ENCODE results near the gene POTEG. TPM values are rescaled to one million over a fixed set of nuclear protein-coding genes. Genes with fewer than 3 reads are reported as not detected.
"Not testable (repeated sequence)": the region's sequence is repeated elsewhere in the genome, so short reads cannot be mapped to it uniquely, and the experiment has no call there.

Gene POTEG
- polyA plus RNA-seq (ENCODE audit: low read depth in 6 of 6), result not detected

- H3K27me3 Mint-ChIP-seq; H3K4me3 Mint-ChIP-seq; ATAC-seq (ENCODE audit: low read depth in 2 of 2); H3K4me1 Mint-ChIP-seq; H3K9me3 Mint-ChIP-seq; H3K36me3 Mint-ChIP-seq; H3K27ac Mint-ChIP-seq; DNase-seq: not testable (repeated sequence)
Observed at GRCh38 chr14:19434241-19434640, at the start of gene POTEG. TSS of gene POTEG (minus strand) at chr14:19434341. CDS start at chr14:19434289, 52 bp downstream.

- not testable (repeated sequence) for H3K9me3 Mint-ChIP-seq; DNase-seq; H3K4me1 Mint-ChIP-seq; H3K27ac Mint-ChIP-seq; H3K27me3 Mint-ChIP-seq; H3K4me3 Mint-ChIP-seq; ATAC-seq (ENCODE audit: low read depth in 2 of 2); H3K36me3 Mint-ChIP-seq
Observed at GRCh38 chr14:19482093-19482492, 48.0 kb upstream of the POTEG start.

- H3K4me3 Mint-ChIP-seq; H3K9me3 Mint-ChIP-seq; H3K27me3 Mint-ChIP-seq; H3K27ac Mint-ChIP-seq; H3K36me3 Mint-ChIP-seq; ATAC-seq (ENCODE audit: low read depth in 2 of 2); DNase-seq; H3K4me1 Mint-ChIP-seq: not testable (repeated sequence)
Observed at GRCh38 chr14:19481421-19481820, 47.3 kb upstream of the POTEG start.

- ATAC-seq (ENCODE audit: low read depth in 2 of 2); H3K36me3 Mint-ChIP-seq; H3K4me1 Mint-ChIP-seq; H3K9me3 Mint-ChIP-seq; H3K27ac Mint-ChIP-seq; H3K27me3 Mint-ChIP-seq; H3K4me3 Mint-ChIP-seq; DNase-seq: not testable (repeated sequence)
Observed at GRCh38 chr14:19480491-19480890, 46.4 kb upstream of the POTEG start.

GRCh38 chr14:19445761-19446160 lies 11.6 kb upstream of the POTEG start:
- not testable (repeated sequence) for DNase-seq; ATAC-seq (ENCODE audit: low read depth in 2 of 2); H3K27me3 Mint-ChIP-seq; H3K4me3 Mint-ChIP-seq; H3K9me3 Mint-ChIP-seq; H3K4me1 Mint-ChIP-seq; H3K27ac Mint-ChIP-seq; H3K36me3 Mint-ChIP-seq

GRCh38 chr14:19439826-19440225 lies 5.7 kb upstream of the POTEG start:
- H3K36me3 Mint-ChIP-seq; H3K4me3 Mint-ChIP-seq; ATAC-seq (ENCODE audit: low read depth in 2 of 2); H3K9me3 Mint-ChIP-seq; H3K4me1 Mint-ChIP-seq; H3K27me3 Mint-ChIP-seq; DNase-seq; H3K27ac Mint-ChIP-seq: not testable (repeated sequence)

GRCh38 chr14:19439219-19439618 lies 5.1 kb upstream of the POTEG start:
- not testable (repeated sequence) for DNase-seq; H3K27ac Mint-ChIP-seq; ATAC-seq (ENCODE audit: low read depth in 2 of 2); H3K36me3 Mint-ChIP-seq; H3K27me3 Mint-ChIP-seq; H3K4me3 Mint-ChIP-seq; H3K9me3 Mint-ChIP-seq; H3K4me1 Mint-ChIP-seq

- not testable (repeated sequence) for DNase-seq; H3K4me1 Mint-ChIP-seq; H3K27ac Mint-ChIP-seq; H3K36me3 Mint-ChIP-seq; H3K27me3 Mint-ChIP-seq; H3K9me3 Mint-ChIP-seq; ATAC-seq (ENCODE audit: low read depth in 2 of 2); H3K4me3 Mint-ChIP-seq
Observed at GRCh38 chr14:19437126-19437443, 2.9 kb upstream of the POTEG start.

- not testable (repeated sequence) for DNase-seq; H3K4me3 Mint-ChIP-seq; H3K27me3 Mint-ChIP-seq; H3K9me3 Mint-ChIP-seq; H3K36me3 Mint-ChIP-seq; H3K27ac Mint-ChIP-seq; ATAC-seq (ENCODE audit: low read depth in 2 of 2); H3K4me1 Mint-ChIP-seq
Observed at GRCh38 chr14:19436311-19437125, 2.4 kb upstream of the POTEG start.

GRCh38 chr14:19435852-19436251 lies 1.7 kb upstream of the POTEG start:
- not testable (repeated sequence) for H3K4me3 Mint-ChIP-seq; H3K36me3 Mint-ChIP-seq; ATAC-seq (ENCODE audit: low read depth in 2 of 2); H3K27ac Mint-ChIP-seq; H3K4me1 Mint-ChIP-seq; DNase-seq; H3K9me3 Mint-ChIP-seq; H3K27me3 Mint-ChIP-seq

GRCh38 chr14:19434891-19435290 lies 750 bp upstream of the POTEG start:
- not testable (repeated sequence) for ATAC-seq (ENCODE audit: low read depth in 2 of 2)

GRCh38 chr14:19433765-19434164 lies 376 bp downstream of the POTEG start:
- not testable (repeated sequence) for DNase-seq; H3K27me3 Mint-ChIP-seq; H3K27ac Mint-ChIP-seq; H3K36me3 Mint-ChIP-seq; H3K9me3 Mint-ChIP-seq; ATAC-seq (ENCODE audit: low read depth in 2 of 2); H3K4me3 Mint-ChIP-seq; H3K4me1 Mint-ChIP-seq

More at GRCh38 chr14:19434891-19435290, 750 bp upstream of the POTEG start:
- H3K4me1 Mint-ChIP-seq, H3K27ac Mint-ChIP-seq, H3K4me3 Mint-ChIP-seq, H3K36me3 Mint-ChIP-seq, H3K27me3 Mint-ChIP-seq, DNase-seq, H3K9me3 Mint-ChIP-seq: not testable (repeated sequence)

- DNase-seq; H3K36me3 Mint-ChIP-seq; H3K27me3 Mint-ChIP-seq; H3K4me1 Mint-ChIP-seq; ATAC-seq (ENCODE audit: low read depth in 2 of 2); H3K4me3 Mint-ChIP-seq; H3K9me3 Mint-ChIP-seq; H3K27ac Mint-ChIP-seq: not testable (repeated sequence)
Observed at GRCh38 chr14:19408519-19408918, 25.6 kb downstream of the POTEG start.

GRCh38 chr14:19402097-19402496 lies 32.0 kb downstream of the POTEG start:
- ATAC-seq (ENCODE audit: low read depth in 2 of 2); H3K9me3 Mint-ChIP-seq; H3K4me1 Mint-ChIP-seq; DNase-seq; H3K4me3 Mint-ChIP-seq; H3K36me3 Mint-ChIP-seq; H3K27me3 Mint-ChIP-seq; H3K27ac Mint-ChIP-seq: not testable (repeated sequence)

GRCh38 chr14:19394727-19395126 lies 39.4 kb downstream of the POTEG start:
- not testable (repeated sequence) for H3K36me3 Mint-ChIP-seq; H3K9me3 Mint-ChIP-seq; H3K27ac Mint-ChIP-seq; ATAC-seq (ENCODE audit: low read depth in 2 of 2); DNase-seq; H3K4me3 Mint-ChIP-seq; H3K27me3 Mint-ChIP-seq; H3K4me1 Mint-ChIP-seq

Data from naive B cell (primary cell).